Uterus (tissue), 2 donors: Measurements from ENCODE around the gene SMG7.

Source experiments
- POLR2A ChIP-seq, 2 donors: fragments of 450-650 bp; IDR thresholded peaks; one replicate each; pipeline ENCODE4 v1.6.1; 2016; ENCODE audit warnings: antibody characterized with exemption in 2 of 2, mild to moderate bottlenecking in 1 of 2, moderate library complexity in 1 of 2
- TF ChIP-seq, protein P1 (sequence below), 4 experiments: fragments of 200-600 bp in 2 of 4; fragments of 450-650 bp in 2 of 4; sonication (generic) in 2 of 4; IDR thresholded peaks; one replicate each; pipeline ENCODE4 v1.5.1; 2016 to 2019; ENCODE audit warnings: antibody characterized with exemption in 4 of 4, mild to moderate bottlenecking in 2 of 4, moderate library complexity in 1 of 4

DNA sequence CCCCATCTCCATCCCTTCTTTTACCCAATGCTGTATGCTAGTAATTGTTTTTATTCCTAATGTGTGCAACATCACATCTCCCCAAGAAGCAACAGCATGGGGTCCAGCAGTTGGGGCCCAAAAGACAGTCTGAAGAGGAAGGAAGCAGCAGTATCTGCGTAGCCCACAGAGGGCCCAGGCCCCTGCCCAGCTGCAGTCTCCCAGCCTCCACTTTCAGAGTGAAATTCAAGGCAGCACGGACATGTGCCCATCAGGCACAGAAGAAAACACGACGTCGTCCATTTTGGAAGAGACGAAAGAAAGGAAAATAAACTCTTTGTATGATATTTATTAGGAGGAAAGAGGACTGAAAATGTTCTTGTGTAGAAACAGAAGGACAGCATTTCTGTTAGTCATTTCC is 80.6 kb downstream of the SMG7 start:
- TF ChIP-seq POLR2A (IDR thresholded peaks at IDR 0.05), result no peak
- TF ChIP-seq, protein P1, sequence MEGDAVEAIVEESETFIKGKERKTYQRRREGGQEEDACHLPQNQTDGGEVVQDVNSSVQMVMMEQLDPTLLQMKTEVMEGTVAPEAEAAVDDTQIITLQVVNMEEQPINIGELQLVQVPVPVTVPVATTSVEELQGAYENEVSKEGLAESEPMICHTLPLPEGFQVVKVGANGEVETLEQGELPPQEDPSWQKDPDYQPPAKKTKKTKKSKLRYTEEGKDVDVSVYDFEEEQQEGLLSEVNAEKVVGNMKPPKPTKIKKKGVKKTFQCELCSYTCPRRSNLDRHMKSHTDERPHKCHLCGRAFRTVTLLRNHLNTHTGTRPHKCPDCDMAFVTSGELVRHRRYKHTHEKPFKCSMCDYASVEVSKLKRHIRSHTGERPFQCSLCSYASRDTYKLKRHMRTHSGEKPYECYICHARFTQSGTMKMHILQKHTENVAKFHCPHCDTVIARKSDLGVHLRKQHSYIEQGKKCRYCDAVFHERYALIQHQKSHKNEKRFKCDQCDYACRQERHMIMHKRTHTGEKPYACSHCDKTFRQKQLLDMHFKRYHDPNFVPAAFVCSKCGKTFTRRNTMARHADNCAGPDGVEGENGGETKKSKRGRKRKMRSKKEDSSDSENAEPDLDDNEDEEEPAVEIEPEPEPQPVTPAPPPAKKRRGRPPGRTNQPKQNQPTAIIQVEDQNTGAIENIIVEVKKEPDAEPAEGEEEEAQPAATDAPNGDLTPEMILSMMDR (IDR thresholded peaks at IDR 0.05), result no peak
